ENCODE data around the gene XXYLT1.

The XXYLT1 gene

GRCh38 chr3:195101001-195101583 is 169.9 kb downstream of the XXYLT1 start:
- no peak for TF ChIP-seq CTCF (IDR thresholded peaks at IDR 0.05; ENCODE audit: insufficient read depth, low read depth, low read length, missing control alignments)
- DNase-seq (ENCODE audit: low read depth), result peak; percentile 39

GRCh38 chr3:195099951-195100785 is 170.8 kb downstream of the XXYLT1 start:
- TF ChIP-seq CTCF (IDR thresholded peaks at IDR 0.05; ENCODE audit: insufficient read depth, low read depth, low read length, missing control alignments), result no peak
- no peak for DNase-seq (ENCODE audit: low read depth)
- no peak overlapping the region for H3K4me3 ChIP-seq (ENCODE audit: low read length)

More at GRCh38 chr3:195101001-195101583, 169.9 kb downstream of the XXYLT1 start:
- H3K4me3 ChIP-seq (ENCODE audit: low read length), result no peak overlapping the region

- H3K4me3 ChIP-seq (ENCODE audit: low read length), result no peak overlapping the region
- TF ChIP-seq CTCF (IDR thresholded peaks at IDR 0.05; ENCODE audit: insufficient read depth, low read depth, low read length, missing control alignments), result no peak
- no peak for DNase-seq (ENCODE audit: low read depth)
Observed at GRCh38 chr3:195098741-195099525, 172.0 kb downstream of the XXYLT1 start.

GRCh38 chr3:195097331-195098255 is 173.4 kb downstream of the XXYLT1 start:
- DNase-seq (ENCODE audit: low read depth), result peak; percentile 88
- TF ChIP-seq CTCF (IDR thresholded peaks at IDR 0.05; ENCODE audit: insufficient read depth, low read depth, low read length, missing control alignments), result no peak
- H3K4me3 ChIP-seq (ENCODE audit: low read length), result no peak overlapping the region

- DNase-seq (ENCODE audit: low read depth), result no peak
- no peak overlapping the region for H3K4me3 ChIP-seq (ENCODE audit: low read length)
- TF ChIP-seq CTCF (IDR thresholded peaks at IDR 0.05; ENCODE audit: insufficient read depth, low read depth, low read length, missing control alignments), result no peak
Observed at GRCh38 chr3:195096484-195097330, 174.3 kb downstream of the XXYLT1 start.
